Vagina (tissue), 2 donors: ENCODE results near the gene UTS2B. TPM values are rescaled to one million over a fixed set of nuclear protein-coding genes. Genes with fewer than 3 reads are reported as not detected.
"Not testable (repeated sequence)": the region's sequence is repeated elsewhere in the genome, so short reads cannot be mapped to it uniquely, and the experiment has no call there.

Experiments
- DNase-seq, 2 donors: peaks; one replicate each; pipeline ENCODE4 v3.0.0-alpha.2; 2017; ENCODE audit errors: extremely low spot score in 2 of 2
- H3K27ac ChIP-seq: fragments of 200-600 bp; sonication (generic); one replicate; pipeline ENCODE4 v1.5.1; 2019
- H3K27me3 ChIP-seq: fragments of 200-600 bp; sonication (generic); one replicate; pipeline ENCODE4 v1.5.1; 2019
- H3K36me3 ChIP-seq, 2 donors: fragments of 200-600 bp; sonication (generic); one replicate each; pipeline ENCODE4 v1.5.1; 2017 to 2019
- H3K4me1 ChIP-seq: fragments of 200-600 bp; sonication (generic); one replicate; pipeline ENCODE4 v1.5.1; 2019
- H3K4me3 ChIP-seq, 2 donors: fragments of 200-600 bp; sonication (generic); 1 replicate in 1 of 2; 2 replicates in 1 of 2; pipeline ENCODE4 v1.5.1; 2016 to 2019
- H3K9me3 ChIP-seq: fragments of 200-600 bp; sonication (generic); one replicate; pipeline ENCODE4 v1.5.1; 2019
- POLR2A ChIP-seq, 2 donors: fragments of 450-650 bp; IDR thresholded peaks; one replicate each; pipeline ENCODE4 v1.6.1; 2017; ENCODE audit warnings: antibody characterized with exemption in 2 of 2, mild to moderate bottlenecking in 2 of 2, moderate library complexity in 2 of 2
- POLR2AphosphoS5 ChIP-seq, 2 donors: sonication (generic); formaldehyde crosslinking; IDR thresholded peaks; one replicate each; pipeline ENCODE4 v1.9.0; 2017; ENCODE audit warnings: antibody characterized with exemption in 2 of 2, mild to moderate bottlenecking in 2 of 2, low read depth in 1 of 2; ENCODE audit not compliant: insufficient read depth in 1 of 2
- intact Hi-C: fragments of 100-400 bp; cut with DNase I; formaldehyde crosslinking; loops from one replicate; pipeline ENCODE4 v1.15.1; 2023
- total RNA-seq: library from RNA; depleted of rRNA; stranded (reverse); fragments of >200 nt; gene quantifications from one replicate; pipeline ENCODE4 v1.2.3, GENCODE V29; 2016
- TF ChIP-seq, protein P1 (sequence below), 3 experiments: fragments of 450-650 bp in 2 of 3; fragments of 200-600 bp in 1 of 3; sonication (generic) in 1 of 3; IDR thresholded peaks; one replicate each; pipeline ENCODE4 v1.5.1; 2017 to 2019; ENCODE audit warnings: antibody characterized with exemption in 3 of 3, mild to moderate bottlenecking in 2 of 3, moderate library complexity in 2 of 3

UTS2B gene
- total RNA-seq, 1 donor from 2014 or later: 1.7 TPM

DNA sequence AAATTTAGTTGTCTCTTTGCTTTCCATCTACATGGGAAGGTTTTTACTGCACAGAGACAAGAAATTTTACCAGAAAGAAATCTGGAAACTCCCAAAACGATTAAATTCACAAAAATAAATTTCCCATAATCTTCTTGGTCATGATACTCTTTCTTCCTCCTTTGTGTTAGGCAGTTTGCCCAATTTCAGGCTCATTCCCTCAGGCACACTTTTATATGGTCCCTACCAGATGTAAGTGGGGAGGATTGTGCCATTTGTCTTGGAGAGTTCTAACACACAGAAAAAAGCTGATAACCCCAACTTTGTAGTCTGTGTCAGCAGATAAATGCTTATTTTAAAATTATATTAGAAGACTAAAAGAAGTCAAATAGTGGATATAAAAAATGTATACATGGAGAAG, 50.2 kb downstream of the UTS2B start:
- Histone ChIP-seq H3K9me3 (no peaks in the 10 kb centered on the region), H3K36me3 (no peaks in the 10 kb centered on the region), H3K4me1 (peaks cover 13% of the 10 kb centered on the region), H3K27ac (no peak overlapping the region), H3K4me3 (no peak overlapping the region), H3K27me3 (no peaks in the 10 kb centered on the region)
- TF ChIP-seq POLR2AphosphoS5 (IDR thresholded peaks at IDR 0.05; ENCODE audit: insufficient read depth in 1 of 2, low read depth in 1 of 2) (no peak), POLR2A (IDR thresholded peaks at IDR 0.05) (no peak)
- TF ChIP-seq, protein P1, sequence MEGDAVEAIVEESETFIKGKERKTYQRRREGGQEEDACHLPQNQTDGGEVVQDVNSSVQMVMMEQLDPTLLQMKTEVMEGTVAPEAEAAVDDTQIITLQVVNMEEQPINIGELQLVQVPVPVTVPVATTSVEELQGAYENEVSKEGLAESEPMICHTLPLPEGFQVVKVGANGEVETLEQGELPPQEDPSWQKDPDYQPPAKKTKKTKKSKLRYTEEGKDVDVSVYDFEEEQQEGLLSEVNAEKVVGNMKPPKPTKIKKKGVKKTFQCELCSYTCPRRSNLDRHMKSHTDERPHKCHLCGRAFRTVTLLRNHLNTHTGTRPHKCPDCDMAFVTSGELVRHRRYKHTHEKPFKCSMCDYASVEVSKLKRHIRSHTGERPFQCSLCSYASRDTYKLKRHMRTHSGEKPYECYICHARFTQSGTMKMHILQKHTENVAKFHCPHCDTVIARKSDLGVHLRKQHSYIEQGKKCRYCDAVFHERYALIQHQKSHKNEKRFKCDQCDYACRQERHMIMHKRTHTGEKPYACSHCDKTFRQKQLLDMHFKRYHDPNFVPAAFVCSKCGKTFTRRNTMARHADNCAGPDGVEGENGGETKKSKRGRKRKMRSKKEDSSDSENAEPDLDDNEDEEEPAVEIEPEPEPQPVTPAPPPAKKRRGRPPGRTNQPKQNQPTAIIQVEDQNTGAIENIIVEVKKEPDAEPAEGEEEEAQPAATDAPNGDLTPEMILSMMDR (IDR thresholded peaks at IDR 0.05): no peak
- DNase-seq: no peak
- intact Hi-C loops: no loop called here

DNA sequence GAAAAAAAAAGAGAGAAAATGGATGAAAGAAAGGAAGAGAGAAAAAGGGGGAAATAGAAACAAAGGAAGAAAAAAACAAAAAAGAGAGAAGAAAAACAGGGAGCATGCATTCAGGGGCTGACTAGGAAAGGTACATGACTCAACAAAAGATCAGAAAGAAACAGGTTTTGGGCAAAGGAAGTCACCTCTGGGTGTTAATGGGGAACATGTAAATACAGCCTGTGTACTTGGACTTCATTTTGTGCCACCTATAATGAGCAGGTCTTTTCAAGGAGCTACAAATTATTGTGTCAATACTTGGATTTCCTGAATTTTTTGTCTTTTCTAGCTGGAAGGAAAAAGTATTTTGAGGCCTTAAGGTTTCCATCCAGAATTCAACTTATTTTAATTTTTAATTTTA, 54.6 kb downstream of the UTS2B start:
- Histone ChIP-seq H3K9me3 (no peaks in the 10 kb centered on the region), H3K27ac (no peak overlapping the region), H3K36me3 (no peaks in the 10 kb centered on the region), H3K27me3 (no peaks in the 10 kb centered on the region), H3K4me1 (peaks cover 2% of the 10 kb centered on the region), H3K4me3 (no peak overlapping the region)
- intact Hi-C loops: no loop called here
- DNase-seq: no peak
- TF ChIP-seq POLR2AphosphoS5 (IDR thresholded peaks at IDR 0.05; ENCODE audit: insufficient read depth in 1 of 2, low read depth in 1 of 2): no peak
- TF ChIP-seq, protein P1 (IDR thresholded peaks at IDR 0.05): no peak
- TF ChIP-seq POLR2A (IDR thresholded peaks at IDR 0.05): no peak

DNA sequence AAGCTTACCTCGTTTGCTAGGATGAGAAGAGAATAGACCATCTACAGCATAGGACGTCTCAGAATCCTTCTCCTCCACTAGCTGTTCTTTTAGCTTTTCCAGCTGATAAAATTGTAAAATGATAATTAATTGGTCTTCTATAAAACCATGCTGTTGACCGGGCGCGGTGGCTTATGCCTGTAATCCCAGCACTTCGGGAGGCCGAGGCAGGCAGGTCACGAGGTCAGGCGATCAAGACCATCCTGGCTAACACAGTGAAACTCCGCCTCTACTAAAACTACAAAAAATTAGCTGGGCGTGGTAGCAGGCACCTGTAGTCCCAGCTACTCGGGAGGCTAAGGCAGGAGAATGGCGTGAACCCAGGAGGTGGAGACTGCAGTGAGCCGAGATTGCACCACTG, 55.1 kb downstream of the UTS2B start:
- H3K9me3 ChIP-seq, H3K27ac ChIP-seq, DNase-seq, H3K4me1 ChIP-seq, H3K36me3 ChIP-seq, H3K4me3 ChIP-seq, H3K27me3 ChIP-seq, intact Hi-C loops: not testable (repeated sequence)

DNA sequence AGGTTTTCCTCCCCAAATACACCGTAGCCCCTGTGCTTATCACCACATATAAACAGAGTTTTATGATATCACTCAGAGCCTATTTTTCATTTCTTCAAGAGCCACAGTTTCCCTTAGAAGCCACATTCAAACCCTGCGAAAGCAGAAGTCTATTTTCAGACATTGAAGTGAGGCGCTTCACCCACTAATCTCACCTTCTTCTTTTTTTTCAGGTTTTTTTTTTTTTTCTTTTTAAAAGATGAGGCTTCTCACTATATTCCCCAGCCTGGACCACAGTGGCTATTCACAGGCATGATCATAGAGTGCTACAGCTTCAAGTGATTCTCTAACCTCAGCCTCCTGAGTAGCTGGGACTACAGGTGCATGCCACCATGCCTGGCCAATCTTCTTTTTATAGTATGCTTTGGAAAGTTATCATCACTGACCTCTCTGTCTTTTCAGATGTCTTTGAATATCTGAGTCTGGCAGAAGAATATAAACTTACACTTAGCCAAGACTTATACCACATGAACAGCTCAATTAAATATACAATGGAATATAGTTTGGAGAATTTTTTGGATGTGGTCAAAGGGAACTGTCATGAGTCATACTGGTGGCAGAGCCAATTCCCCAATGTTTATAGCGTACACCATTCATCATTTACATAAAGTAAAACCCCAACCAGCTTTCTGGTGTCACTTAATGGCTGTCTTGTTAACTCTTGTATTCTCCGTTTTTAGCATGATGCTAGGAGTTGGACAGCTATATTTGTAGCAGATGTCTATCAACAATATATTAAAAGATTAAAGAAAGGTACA, 60.8 kb downstream of the UTS2B start:
- Histone ChIP-seq H3K36me3 (no peaks in the 10 kb centered on the region), H3K4me3 (no peak overlapping the region), H3K27me3 (no peaks in the 10 kb centered on the region), H3K9me3 (no peaks in the 10 kb centered on the region), H3K4me1 (no peaks in the 10 kb centered on the region), H3K27ac (no peak overlapping the region)
- DNase-seq: no peak
- TF ChIP-seq POLR2A (IDR thresholded peaks at IDR 0.05): no peak
- TF ChIP-seq POLR2AphosphoS5 (IDR thresholded peaks at IDR 0.05; ENCODE audit: insufficient read depth in 1 of 2, low read depth in 1 of 2): no peak
- TF ChIP-seq, protein P1 (IDR thresholded peaks at IDR 0.05): no peak
- intact Hi-C loops: no loop called here

DNA sequence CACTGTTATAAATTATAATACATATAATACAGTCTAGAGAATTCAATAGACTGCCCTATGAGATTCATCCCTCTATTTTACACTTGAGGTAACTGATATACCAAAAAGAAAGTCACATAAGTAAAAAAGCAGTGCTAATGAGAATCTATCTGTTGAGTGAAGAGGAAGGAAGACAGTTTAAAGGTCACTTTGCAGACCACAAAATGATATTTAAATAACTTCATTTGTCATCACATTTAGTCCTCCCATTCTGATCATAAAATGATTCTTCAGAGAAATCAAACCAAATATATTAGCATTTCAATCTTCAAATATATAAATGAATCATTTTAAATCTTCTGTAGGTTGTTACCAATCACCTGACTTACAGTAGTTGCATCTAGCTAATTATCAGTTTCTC, 61.6 kb downstream of the UTS2B start:
- H3K36me3 ChIP-seq: no peaks in the 10 kb centered on the region
- TF ChIP-seq, protein P1 (IDR thresholded peaks at IDR 0.05): no peak
- no peak for TF ChIP-seq POLR2A (IDR thresholded peaks at IDR 0.05)
- TF ChIP-seq POLR2AphosphoS5 (IDR thresholded peaks at IDR 0.05; ENCODE audit: insufficient read depth in 1 of 2, low read depth in 1 of 2): no peak

More for the DNA sequence above, 61.6 kb downstream of the UTS2B start:
- intact Hi-C loops: no loop called here
- no peak for DNase-seq
- no peak overlapping the region for H3K4me3 ChIP-seq
- H3K4me1 ChIP-seq: no peaks in the 10 kb centered on the region
- no peak overlapping the region for H3K27ac ChIP-seq
- H3K27me3 ChIP-seq: no peaks in the 10 kb centered on the region
- no peaks in the 10 kb centered on the region for H3K9me3 ChIP-seq
